Astrocyte (in vitro differentiated cells and primary cell): ENCODE data around the gene DDN. TPM values are rescaled to one million over a fixed set of nuclear protein-coding genes. Genes with fewer than 3 reads are reported as not detected.

Experiments used
- DNase-seq: peaks from one replicate; pipeline ENCODE4 v3.0.0-alpha.2; 2010; ENCODE audit warnings: low read depth
- FAIRE-seq: peaks from 2 replicates; lab custom pipeline; 2011; peaks lifted over from hg19 to GRCh38; lab: Jason Lieb, UNC
- H2AFZ ChIP-seq: 2 replicates; pipeline ENCODE4 v1.6.0; 2012; ENCODE audit warnings: low read depth, low read length, inconsistent platforms
- H3K27ac ChIP-seq: 2 replicates; pipeline ENCODE4 v1.5.1; 2011; ENCODE audit warnings: low read depth, low read length, inconsistent platforms
- H3K27me3 ChIP-seq: 2 replicates; pipeline ENCODE4 v1.6.0; 2011; ENCODE audit warnings: low read length, inconsistent platforms; ENCODE audit not compliant: insufficient read depth
- H3K36me3 ChIP-seq: 2 replicates; pipeline ENCODE4 v1.5.1; 2011; ENCODE audit warnings: low read length, inconsistent platforms; ENCODE audit not compliant: insufficient read depth
- H3K4me1 ChIP-seq: 2 replicates; pipeline ENCODE4 v1.5.1; 2011; ENCODE audit warnings: low read length, inconsistent platforms; ENCODE audit not compliant: insufficient read depth
- H3K4me2 ChIP-seq: 2 replicates; pipeline ENCODE4 v1.6.0; 2012; ENCODE audit warnings: low read length, inconsistent platforms
- H3K4me3 ChIP-seq: 2 replicates; pipeline ENCODE4 v1.5.1; 2011; ENCODE audit warnings: low read depth, mild to moderate bottlenecking, low read length, inconsistent platforms; ENCODE audit not compliant: insufficient read depth
- H3K79me2 ChIP-seq: 2 replicates; pipeline ENCODE4 v1.6.0; 2012; ENCODE audit warnings: mild to moderate bottlenecking, low read length, inconsistent platforms; ENCODE audit not compliant: insufficient read depth
- H3K9ac ChIP-seq: 2 replicates; pipeline ENCODE4 v1.6.0; 2012; ENCODE audit warnings: mild to moderate bottlenecking, low read length, inconsistent platforms
- H3K9me3 ChIP-seq: 2 replicates; pipeline ENCODE4 v1.5.1; 2012; ENCODE audit warnings: low read depth, mild to moderate bottlenecking, low read length, inconsistent platforms; ENCODE audit not compliant: insufficient read depth
- H4K20me1 ChIP-seq: 2 replicates; pipeline ENCODE4 v1.6.0; 2012; ENCODE audit warnings: low read length, inconsistent platforms; ENCODE audit not compliant: insufficient read depth
- H3K27ac Mint-ChIP-seq: one replicate; pipeline ENCODE4 v1.8.0; 2021; ENCODE audit warnings: mild to moderate bottlenecking, mixed read lengths; ENCODE audit not compliant: unreplicated experiment
- H3K27me3 Mint-ChIP-seq: one replicate; pipeline ENCODE4 v1.8.0; 2021; ENCODE audit warnings: low read depth, mixed read lengths; ENCODE audit not compliant: unreplicated experiment
- H3K36me3 Mint-ChIP-seq: one replicate; pipeline ENCODE4 v1.8.0; 2021; ENCODE audit warnings: low read depth, mixed read lengths; ENCODE audit not compliant: unreplicated experiment
- H3K4me1 Mint-ChIP-seq: one replicate; pipeline ENCODE4 v1.8.0; 2021; ENCODE audit warnings: low read depth, mixed read lengths; ENCODE audit not compliant: unreplicated experiment
- H3K4me3 Mint-ChIP-seq: one replicate; pipeline ENCODE4 v1.8.0; 2021; ENCODE audit warnings: mild to moderate bottlenecking, moderate library complexity, mixed read lengths; ENCODE audit not compliant: unreplicated experiment
- H3K9me3 Mint-ChIP-seq: one replicate; pipeline ENCODE4 v1.8.0; 2021; ENCODE audit warnings: mild to moderate bottlenecking, mixed read lengths; ENCODE audit not compliant: unreplicated experiment
- CTCF ChIP-seq: IDR thresholded peaks from 2 replicates; pipeline ENCODE4 v1.5.1; 2011; ENCODE audit warnings: low read depth, mild to moderate bottlenecking, inconsistent platforms, low read length, moderate library complexity; ENCODE audit not compliant: insufficient read depth
- EZH2 ChIP-seq: IDR thresholded peaks from 2 replicates; pipeline ENCODE4 v1.6.1; 2012; ENCODE audit warnings: mild to moderate bottlenecking, low read length, inconsistent platforms; ENCODE audit not compliant: insufficient read depth
- total RNA-seq: library from RNA; stranded (reverse); gene quantifications from 2 replicates; pipeline ENCODE4 v1.2.1, GENCODE V29; 2021

DDN gene
- total RNA-seq, 1 donor from 2014 or later, result 0.50 TPM

DNA sequence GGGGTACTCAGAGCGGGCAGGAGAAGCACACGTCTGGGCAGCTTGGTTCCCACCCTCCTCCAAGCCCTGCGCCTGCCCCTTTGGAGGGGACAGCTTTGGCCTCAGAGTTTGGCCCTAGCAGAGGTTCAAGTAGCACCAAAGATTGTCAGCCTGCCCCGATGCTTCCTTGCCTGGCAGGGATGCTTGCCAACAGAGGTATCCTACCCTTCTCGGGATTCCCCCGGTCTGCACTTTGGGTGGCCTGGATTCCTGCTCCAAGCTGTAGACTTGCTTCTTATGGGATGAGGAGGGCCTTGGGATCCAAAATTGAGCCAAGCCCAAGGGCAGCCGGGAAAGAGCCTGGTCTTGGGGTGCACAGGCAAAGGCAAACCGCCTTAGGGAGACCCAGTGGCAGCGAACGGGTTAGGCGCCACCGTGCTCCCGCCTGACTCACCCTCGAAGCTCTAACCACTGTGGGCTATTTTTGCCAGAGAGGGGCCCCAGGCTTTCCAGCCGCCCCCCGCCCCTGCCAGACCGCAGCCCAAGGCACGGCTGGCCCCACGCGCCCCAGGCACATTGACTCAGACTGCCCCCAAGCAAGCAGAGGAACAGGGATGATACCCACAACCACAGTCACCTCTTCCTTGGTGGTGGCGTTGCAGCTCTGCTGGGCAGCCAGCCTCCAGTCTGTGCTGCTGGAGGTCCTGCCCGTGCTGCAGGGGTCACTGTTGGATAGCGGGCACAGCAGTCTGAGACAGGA lies 26.8 kb downstream of the DDN start:
- Histone ChIP-seq H4K20me1 (peaks cover 30% of the 10 kb centered on the region), H3K27ac (no peak overlapping the region), H3K4me3 (no peak overlapping the region), H3K4me1 (peaks cover 40% of the 10 kb centered on the region), H3K9me3 (no peaks in the 10 kb centered on the region), H3K36me3 (no peaks in the 10 kb centered on the region), H3K79me2 (no peaks in the 10 kb centered on the region), H2AFZ (no peak overlapping the region), H3K27me3 (peaks cover 81% of the 10 kb centered on the region), H3K4me2 (peak overlapping the region; percentile 81), H3K9ac (no peak overlapping the region)
- peaks cover 12% of the 10 kb centered on the region for H3K4me1 Mint-ChIP-seq
- peak overlapping the region; percentile 62 for H3K27ac Mint-ChIP-seq
- DNase-seq (peak; percentile 35), FAIRE-seq (no peak)
- peaks cover 75% of the 10 kb centered on the region for H3K27me3 Mint-ChIP-seq
- peaks cover 2% of the 10 kb centered on the region for H3K9me3 Mint-ChIP-seq
- no peaks in the 10 kb centered on the region for H3K36me3 Mint-ChIP-seq
- TF ChIP-seq CTCF (no peak), EZH2 (peak; percentile 44)
- H3K4me3 Mint-ChIP-seq, result peak overlapping the region; percentile 77

- Histone ChIP-seq H3K4me1 (peaks cover 33% of the 10 kb centered on the region), H3K4me3 (no peak overlapping the region)
- peak overlapping the region; percentile 74 for H3K4me3 Mint-ChIP-seq
Measured at GRCh38 chr12:48970702-48971334, 28.4 kb downstream of the DDN start.

GRCh38 chr12:48969833-48970701 lies 29.1 kb downstream of the DDN start:
- peaks cover 70% of the 10 kb centered on the region for H3K27me3 Mint-ChIP-seq
- Histone ChIP-seq H3K9me3 (no peaks in the 10 kb centered on the region), H3K4me2 (peak overlapping the region; percentile 58), H3K4me3 (no peak overlapping the region), H3K36me3 (no peaks in the 10 kb centered on the region), H3K4me1 (peaks cover 33% of the 10 kb centered on the region), H2AFZ (peak overlapping the region; percentile 70), H3K9ac (no peak overlapping the region), H4K20me1 (peaks cover 30% of the 10 kb centered on the region), H3K27me3 (peaks cover 79% of the 10 kb centered on the region), H3K79me2 (no peaks in the 10 kb centered on the region), H3K27ac (no peak overlapping the region)
- H3K27ac Mint-ChIP-seq, result no peak overlapping the region
- TF ChIP-seq EZH2 (peak; percentile 93), CTCF (no peak)
- no peak for DNase-seq
- H3K4me1 Mint-ChIP-seq, result peaks cover 12% of the 10 kb centered on the region
- no peak for FAIRE-seq
- H3K4me3 Mint-ChIP-seq, result peak overlapping the region; percentile 74
- H3K36me3 Mint-ChIP-seq, result no peaks in the 10 kb centered on the region
- H3K9me3 Mint-ChIP-seq, result no peaks in the 10 kb centered on the region

More at GRCh38 chr12:48970702-48971334, 28.4 kb downstream of the DDN start:
- Histone ChIP-seq H3K36me3 (no peaks in the 10 kb centered on the region), H2AFZ (peak overlapping the region; percentile 55), H3K4me2 (peak overlapping the region; percentile 81), H3K79me2 (no peaks in the 10 kb centered on the region), H4K20me1 (peaks cover 30% of the 10 kb centered on the region), H3K27ac (no peak overlapping the region), H3K27me3 (peaks cover 79% of the 10 kb centered on the region), H3K9me3 (no peaks in the 10 kb centered on the region), H3K9ac (no peak overlapping the region)
- Mint-ChIP-seq H3K27me3 (peaks cover 70% of the 10 kb centered on the region), H3K4me1 (peaks cover 12% of the 10 kb centered on the region), H3K9me3 (no peaks in the 10 kb centered on the region), H3K36me3 (no peaks in the 10 kb centered on the region), H3K27ac (peak overlapping the region; percentile 66)
- FAIRE-seq (no peak), DNase-seq (no peak)
- no peak for TF ChIP-seq EZH2
